SK-N-SH (cell line): ENCODE results near the gene FMC1. TPM values are rescaled to one million over a fixed set of nuclear protein-coding genes. Genes with fewer than 3 reads are reported as not detected.

Experiments
- CTCF ChIA-PET: fragments of 300-600, 350-600 bp; formaldehyde crosslinking; extraction: SDS; loops from one replicate; lab custom pipeline; 2021; lab: Yijun Ruan, JAX
- POLR2A ChIA-PET: fragments of 350-600 bp; sonication (Branson Sonifier 250); formaldehyde crosslinking; extraction: SDS; loops from one replicate; lab custom pipeline; 2020; ENCODE audit warnings: antibody characterized with exemption, inconsistent platforms; lab: Yijun Ruan, JAX
- DNase-seq: peaks from one replicate; pipeline ENCODE4 v3.0.0; 2012
- H2AFZ ChIP-seq: fragments of 200-600 bp; sonication (generic); 2 replicates; pipeline ENCODE4 v1.8.1; 2016; ENCODE audit warnings: antibody characterized with exemption, mild to moderate bottlenecking, low read depth
- H3F3A ChIP-seq: fragments of 200-600 bp; sonication (generic); replicated peaks from 2 replicates; pipeline ENCODE3; 2016; ENCODE audit warnings: antibody characterized with exemption, mild to moderate bottlenecking; ENCODE audit not compliant: insufficient read depth
- H3K27ac ChIP-seq, 2 experiments: fragments of 200-500 bp in 1 of 2; fragments of 200-600 bp in 1 of 2; sonication (Bioruptor generic) in 1 of 2; sonication (generic), shearing (Covaris generic) in 1 of 2; 2 replicates each; pipeline versions ENCODE4 v1.5.1 to v1.6.1; 2014 to 2016; ENCODE audit warnings: low read depth in 2 of 2, inconsistent platforms in 1 of 2, low read length in 1 of 2, mild to moderate bottlenecking in 1 of 2, mixed read lengths in 1 of 2
- H3K27me3 ChIP-seq: fragments of 200-600 bp; sonication (generic), shearing (Covaris generic); 2 replicates; pipeline ENCODE4 v1.6.1; 2016; ENCODE audit warnings: mixed run types; ENCODE audit not compliant: insufficient read depth
- H3K36me3 ChIP-seq, 2 experiments: fragments of 200-500 bp in 1 of 2; fragments of 200-600 bp in 1 of 2; sonication (Bioruptor generic) in 1 of 2; sonication (generic) in 1 of 2; replicated peaks in 1 of 2; 2 replicates each; pipeline versions ENCODE3 to v1.5.1; 2014 to 2016; ENCODE audit warnings: low read length in 1 of 2, mild to moderate bottlenecking in 1 of 2; ENCODE audit not compliant: insufficient read depth in 2 of 2, control insufficient read depth in 1 of 2
- H3K4me1 ChIP-seq, 2 experiments: fragments of 200-500 bp in 1 of 2; fragments of 200-600 bp in 1 of 2; sonication (Bioruptor generic) in 1 of 2; sonication (generic), shearing (Covaris generic) in 1 of 2; 2 replicates each; pipeline versions ENCODE4 v1.5.1 to v1.6.1; 2014 to 2016; ENCODE audit warnings: low read depth in 1 of 2, low read length in 1 of 2, mixed run types in 1 of 2; ENCODE audit not compliant: insufficient read depth in 2 of 2, control insufficient read depth in 1 of 2
- H3K4me2 ChIP-seq: fragments of 200-600 bp; sonication (generic), shearing (Covaris generic); 2 replicates; pipeline ENCODE4 v1.6.1; 2017; ENCODE audit warnings: mixed run types
- H3K4me3 ChIP-seq, 2 experiments: fragments of 200-500 bp in 1 of 2; fragments of 200-600 bp in 1 of 2; sonication (Bioruptor generic) in 1 of 2; sonication (generic), shearing (Covaris generic) in 1 of 2; 2 replicates each; pipeline versions ENCODE4 v1.5.1 to v1.8.1; 2014 to 2016; ENCODE audit warnings: low read depth in 2 of 2, inconsistent platforms in 1 of 2, low read length in 1 of 2, mild to moderate bottlenecking in 1 of 2, mixed read lengths in 1 of 2, moderate library complexity in 1 of 2
- H3K79me2 ChIP-seq: fragments of 200-600 bp; sonication (generic); 2 replicates; pipeline ENCODE4 v1.8.1; 2017; ENCODE audit warnings: mild to moderate bottlenecking; ENCODE audit not compliant: insufficient read depth
- H3K9ac ChIP-seq: fragments of 200-600 bp; sonication (generic); 2 replicates; pipeline ENCODE4 v1.6.1; 2017; ENCODE audit warnings: mixed run types
- H3K9me2 ChIP-seq: fragments of 200-600 bp; sonication (generic); 2 replicates; pipeline ENCODE4 v1.6.1; 2017; ENCODE audit warnings: mixed run types
- H3K9me3 ChIP-seq: fragments of 200-600 bp; sonication (generic); 2 replicates; pipeline ENCODE4 v1.6.1; 2017; ENCODE audit warnings: mixed run types, mild to moderate bottlenecking, moderate library complexity
- H4K20me1 ChIP-seq: fragments of 200-600 bp; sonication (generic); 2 replicates; pipeline ENCODE4 v1.6.1; 2017; ENCODE audit warnings: mild to moderate bottlenecking, mixed run types; ENCODE audit not compliant: insufficient read depth
- CHD2 ChIP-seq: fragments of 150-350 bp; IDR thresholded peaks from 2 replicates; pipeline ENCODE4 v1.6.1; 2018; ENCODE audit warnings: low read length; ENCODE audit not compliant: partially characterized antibody
- EP300 ChIP-seq, 2 experiments: IDR thresholded peaks; 2 replicates each; pipeline versions ENCODE4 v1.4.0 to v1.6.1; 2012; ENCODE audit warnings: borderline replicate concordance in 1 of 2, low read depth in 1 of 2, low read length in 1 of 2
- EZH2phosphoT487 ChIP-seq: fragments of 200-600 bp; sonication (generic); IDR thresholded peaks from 2 replicates; pipeline ENCODE4 v1.6.1; 2017; ENCODE audit warnings: low read depth, mixed run types, mild to moderate bottlenecking, antibody characterized with exemption, moderate library complexity, borderline replicate concordance
- FOXJ3 ChIP-seq: sonication (generic); formaldehyde crosslinking; IDR thresholded peaks from 2 replicates; pipeline ENCODE4 v1.5.1; 2020; ENCODE audit warnings: mild to moderate bottlenecking, missing genetic modification reagents
- FOXM1 ChIP-seq: IDR thresholded peaks from 2 replicates; pipeline ENCODE4 v1.4.0; 2012; ENCODE audit warnings: low read depth, mild to moderate bottlenecking
- GABPA ChIP-seq: IDR thresholded peaks from 2 replicates; pipeline ENCODE4 v1.4.0; 2012; ENCODE audit warnings: low read depth, mild to moderate bottlenecking
- GATA2 ChIP-seq: sonication (generic); formaldehyde crosslinking; IDR thresholded peaks from 2 replicates; pipeline ENCODE4 v1.5.0; 2020; ENCODE audit warnings: mild to moderate bottlenecking, missing genetic modification reagents
- IRF3 ChIP-seq: fragments of 150-350 bp; IDR thresholded peaks from 2 replicates; pipeline ENCODE4 v1.6.1; 2016; ENCODE audit warnings: mild to moderate bottlenecking, low read depth, low read length
- JUND ChIP-seq: IDR thresholded peaks from 2 replicates; pipeline ENCODE4 v1.4.0; 2012
- MAX ChIP-seq: IDR thresholded peaks from 2 replicates; pipeline ENCODE4 v1.4.0; 2012; ENCODE audit warnings: low read depth
- MEF2A ChIP-seq: IDR thresholded peaks from 2 replicates; pipeline ENCODE4 v1.4.0; 2012; ENCODE audit warnings: low read depth, borderline replicate concordance
- MXI1 ChIP-seq: IDR thresholded peaks from 2 replicates; pipeline ENCODE4 v1.6.1; 2012; ENCODE audit warnings: mild to moderate bottlenecking, low read depth, low read length, improper control_type of control experiment
- RAD21 ChIP-seq: IDR thresholded peaks from 2 replicates; pipeline ENCODE4 v1.6.1; 2012; ENCODE audit warnings: mild to moderate bottlenecking, low read length
- RFX5 ChIP-seq: IDR thresholded peaks from 2 replicates; pipeline ENCODE4 v1.6.1; 2012; ENCODE audit warnings: mild to moderate bottlenecking, improper control_type of control experiment, low read length
- RXRA ChIP-seq: IDR thresholded peaks from 2 replicates; pipeline ENCODE4 v1.4.0; 2012; ENCODE audit warnings: low read depth, mild to moderate bottlenecking, borderline replicate concordance
- SMC3 ChIP-seq: IDR thresholded peaks from 2 replicates; pipeline ENCODE4 v1.6.1; 2012; ENCODE audit warnings: low read depth, low read length, improper control_type of control experiment
- TAF1 ChIP-seq: IDR thresholded peaks from 2 replicates; pipeline ENCODE4 v1.6.1; 2012; ENCODE audit warnings: low read depth, mild to moderate bottlenecking, low read length, moderate library complexity, borderline replicate concordance
- TEAD4 ChIP-seq: IDR thresholded peaks from 2 replicates; pipeline ENCODE4 v1.4.0; 2012; ENCODE audit warnings: mild to moderate bottlenecking, borderline replicate concordance; ENCODE audit not compliant: insufficient read depth
- USF1 ChIP-seq: IDR thresholded peaks from 2 replicates; pipeline ENCODE4 v1.4.0; 2012; ENCODE audit warnings: low read depth, borderline replicate concordance
- USF2 ChIP-seq: fragments of 150-350 bp; IDR thresholded peaks from 2 replicates; pipeline ENCODE4 v1.6.1; 2017; ENCODE audit warnings: antibody characterized with exemption, low read length, low read depth, borderline replicate concordance
- ZBTB33 ChIP-seq: IDR thresholded peaks from 2 replicates; pipeline ENCODE4 v1.4.0; 2012; ENCODE audit warnings: low read depth, borderline replicate concordance
- WGBS: methylation state at CpG from one replicate; pipeline ENCODE4 v1.1.6; 2017; ENCODE audit warnings: low lambda C conversion rate; 5-methylcytosine and 5-hydroxymethylcytosine counted together
- polyA plus RNA-seq, 3 experiments: library from polyadenylated mRNA; depleted of rRNA; stranded (reverse); fragments of >200 nt; gene quantifications; 2 replicates each; pipeline ENCODE4 v1.2.3, GENCODE V29; 2012

Gene FMC1
- polyA plus RNA-seq, 1 of the 3 experiments (the other 2 are of a cell fraction): 59.9 TPM

GRCh38 chr7:139341058-139341775 is at the start of gene FMC1 (continued):
- TF ChIP-seq IRF3 (no peak), MEF2A (no peak), CHD2 (peak; percentile 84), EP300 (IDR thresholded peaks at IDR 0.05; ENCODE audit: borderline replicate concordance in 1 of 2, low read depth in 1 of 2, low read length in 1 of 2) (peak in 1 of 2 experiments; percentile 39; a peak in 1 of 4 replicates)
- TF ChIP-seq, all 33 proteins: peak for 14

GRCh38 chr7:139292821-139293220 is 48.3 kb upstream of the FMC1 start:
- Histone ChIP-seq H3K9me3 (no peaks in the 10 kb centered on the region), H3K79me2 (no peaks in the 10 kb centered on the region; the same call in 1 of the 2 replicates), H3K36me3 (peaks cover 32 to 34% of the 10 kb centered on the region in 2 experiments), H2AFZ (no peak overlapping the region), H3K27me3 (no peaks in the 10 kb centered on the region), H3K4me3 (no peak overlapping the region), H3K9ac (no peak overlapping the region), H3F3A (no peaks in the 10 kb centered on the region), H4K20me1 (no peaks in the 10 kb centered on the region), H3K9me2 (no peaks in the 10 kb centered on the region), H3K4me2 (no peak overlapping the region), H3K27ac (no peak overlapping the region), H3K4me1 (no peaks in the 10 kb centered on the region)
- DNase-seq: no peak
- ChIA-PET POLR2A (no interaction called here), CTCF (interaction anchor here (1.6 kb wide), 1 partner anchor 25 kb away, joined by 3 read pairs; no protein-coding TSS in a partner anchor)
- TF ChIP-seq GABPA: no peak
- TF ChIP-seq FOXJ3: no peak
- no peak for TF ChIP-seq GATA2 (CRISPR knock-in tag)
- no peak for TF ChIP-seq SMC3
- no peak for TF ChIP-seq RAD21
- no peak for TF ChIP-seq IRF3
- no peak for TF ChIP-seq MAX
- no peak for TF ChIP-seq FOXM1
- TF ChIP-seq TAF1: no peak
- no peak for TF ChIP-seq USF2
- TF ChIP-seq TEAD4: no peak
- TF ChIP-seq EZH2phosphoT487: no peak
- no peak for TF ChIP-seq MXI1
- no peak for TF ChIP-seq ZBTB33
- TF ChIP-seq RXRA: no peak
- no peak for TF ChIP-seq RFX5
- no peak for TF ChIP-seq CHD2
- TF ChIP-seq JUND: no peak
- TF ChIP-seq MEF2A: no peak
- TF ChIP-seq USF1: no peak
- 97% methylated on average over 7 of the region's 7 CpGs for WGBS
